SK-N-MC (cell line): ENCODE data around the gene SUFU.

Experiments
- EZH2 ChIP-seq: fragments of 200-600 bp; sonication (generic); IDR thresholded peaks from one replicate; pipeline ENCODE4 v1.6.1; 2017; ENCODE audit warnings: antibody characterized with exemption
- FOXP2 ChIP-seq: optimal IDR thresholded peaks from 2 replicates; pipeline ENCODE3; 2011; ENCODE audit warnings: mild to moderate bottlenecking, moderate library complexity; ENCODE audit not compliant: insufficient read depth; ENCODE audit errors: extremely low read length, control extremely low read depth
- POLR2AphosphoS5 ChIP-seq: IDR thresholded peaks from 2 replicates; pipeline ENCODE4 v1.6.1; 2012; ENCODE audit warnings: mild to moderate bottlenecking, low read depth, low read length, borderline replicate concordance

DNA sequence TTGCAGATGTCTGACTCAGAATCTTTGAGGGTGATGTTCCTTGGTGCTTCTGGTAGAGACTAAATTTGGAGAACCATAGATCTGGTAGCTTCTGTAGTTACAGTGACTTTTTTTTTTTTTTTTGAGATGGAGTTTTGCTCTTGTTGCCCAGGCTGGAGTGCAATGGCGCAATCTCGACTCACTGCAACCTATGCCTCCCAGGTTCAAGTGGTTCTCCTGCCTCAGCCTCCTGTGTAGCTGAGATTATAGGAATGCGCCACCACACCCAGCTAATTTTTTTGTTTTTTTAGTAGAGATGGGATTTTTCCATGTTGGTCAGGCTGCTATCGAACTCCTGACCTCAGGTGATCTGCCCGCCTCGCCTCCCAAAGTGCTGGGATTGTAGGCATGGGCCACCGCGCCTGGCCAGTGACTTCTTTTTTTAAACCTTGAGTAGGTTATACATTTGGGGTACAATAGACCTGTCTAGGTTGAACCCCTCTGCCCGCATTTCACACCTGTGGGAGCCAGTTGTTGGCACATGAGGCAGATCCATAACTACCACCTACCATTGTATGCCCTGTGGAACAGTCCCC, 47.0 kb downstream of the SUFU start:
- TF ChIP-seq POLR2AphosphoS5 (no peak), EZH2 (no peak), FOXP2 (no peak)
